ENCODE measurements around the gene RAP2A. TPM values are rescaled to one million over a fixed set of nuclear protein-coding genes. Genes with fewer than 3 reads are reported as not detected.

Gene RAP2A
- total and polyA plus RNA-seq, 2 donors (not counting 1 experiment from before 2014, with no cell fraction given), result 31.4 to 35.0 TPM

DNA sequence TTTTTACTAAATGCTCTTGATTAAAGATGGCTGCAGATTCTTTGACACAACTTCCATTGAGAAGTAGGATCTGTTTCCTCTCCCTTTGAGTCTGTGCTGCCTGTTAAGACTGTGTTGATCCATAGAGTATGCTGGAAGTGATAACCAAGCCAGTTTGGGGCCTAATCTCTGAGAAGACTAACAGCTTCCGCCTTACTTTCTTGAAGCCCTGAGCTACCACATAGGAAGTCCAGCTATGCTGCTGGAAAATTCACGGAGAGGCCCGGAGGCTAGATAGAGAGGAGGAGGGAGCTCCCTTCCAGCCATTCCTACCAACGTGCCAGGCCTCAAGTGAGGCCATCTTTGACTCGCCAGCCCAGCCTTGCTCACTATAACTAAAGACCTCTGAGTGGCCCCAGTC is 12.5 kb downstream of the RAP2A start:
- TF ChIP-seq CTCF (conservative IDR thresholded peaks at IDR 0.05 in 1 of 2, IDR thresholded peaks at IDR 0.05 in 1 of 2; ENCODE audit: low read depth in 1 of 2, low read length in 2 of 2) (no peak), EZH2 (IDR thresholded peaks at IDR 0.05; ENCODE audit: low read length, missing control alignments) (no peak)
- DNase-seq (ENCODE audit: low read depth in 2 of 2), result no peak
- H3K27ac ChIP-seq (ENCODE audit: insufficient read depth, low read length), result no peak overlapping the region
- no peaks in the 10 kb centered on the region for H3K27me3 ChIP-seq (ENCODE audit: control insufficient read depth, insufficient read depth, low read length)
- no peaks in the 10 kb centered on the region for H3K36me3 ChIP-seq (ENCODE audit: control insufficient read depth, insufficient read depth, low read length)
- no peaks in the 10 kb centered on the region for H3K9me3 ChIP-seq (ENCODE audit: control insufficient read depth, insufficient read depth, low read depth, low read length)
- no peaks in the 10 kb centered on the region for H4K20me1 ChIP-seq (ENCODE audit: control insufficient read depth, extremely low read depth, insufficient read depth, low read length)
- H3K79me2 ChIP-seq (ENCODE audit: control insufficient read depth, insufficient read depth, low read length), result peaks cover 7% of the 10 kb centered on the region
- H3K4me3 ChIP-seq (replicated peaks in 1 of 4; ENCODE audit: control extremely low read depth in 1 of 4, insufficient read depth in 1 of 4, low read depth in 3 of 4, low read length in 4 of 4), result no peak overlapping the region
- H3K9ac ChIP-seq (ENCODE audit: insufficient read depth, low read length), result no peak overlapping the region
- H2AFZ ChIP-seq (ENCODE audit: low read length), result no peak overlapping the region
- H3K4me1 ChIP-seq (ENCODE audit: control insufficient read depth, extremely low read depth, insufficient read depth, low read length), result no peaks in the 10 kb centered on the region
- H3K4me2 ChIP-seq (ENCODE audit: extremely low read depth, insufficient read depth, low read length), result no peak overlapping the region

- Histone ChIP-seq H3K4me1 (ENCODE audit: control insufficient read depth, extremely low read depth, insufficient read depth, low read length) (no peaks in the 10 kb centered on the region), H4K20me1 (ENCODE audit: control insufficient read depth, extremely low read depth, insufficient read depth, low read length) (no peaks in the 10 kb centered on the region), H3K27ac (ENCODE audit: insufficient read depth, low read length) (no peak overlapping the region), H2AFZ (ENCODE audit: low read length) (no peak overlapping the region), H3K27me3 (ENCODE audit: control insufficient read depth, insufficient read depth, low read length) (no peaks in the 10 kb centered on the region), H3K9me3 (ENCODE audit: control insufficient read depth, insufficient read depth, low read depth, low read length) (no peaks in the 10 kb centered on the region), H3K4me2 (ENCODE audit: extremely low read depth, insufficient read depth, low read length) (no peak overlapping the region), H3K4me3 (replicated peaks in 1 of 4; ENCODE audit: control extremely low read depth in 1 of 4, insufficient read depth in 1 of 4, low read depth in 3 of 4, low read length in 4 of 4) (no peak overlapping the region), H3K9ac (ENCODE audit: insufficient read depth, low read length) (no peak overlapping the region), H3K79me2 (ENCODE audit: control insufficient read depth, insufficient read depth, low read length) (peaks cover 12% of the 10 kb centered on the region), H3K36me3 (ENCODE audit: control insufficient read depth, insufficient read depth, low read length) (no peaks in the 10 kb centered on the region)
- DNase-seq (ENCODE audit: low read depth in 2 of 2), result no peak
- TF ChIP-seq EZH2 (IDR thresholded peaks at IDR 0.05; ENCODE audit: low read length, missing control alignments) (no peak), CTCF (conservative IDR thresholded peaks at IDR 0.05 in 1 of 2, IDR thresholded peaks at IDR 0.05 in 1 of 2; ENCODE audit: low read depth in 1 of 2, low read length in 2 of 2) (no peak)
Measured at GRCh38 chr13:97448503-97449251, 14.7 kb downstream of the RAP2A start.

- Histone ChIP-seq H3K4me3 (replicated peaks in 1 of 4; ENCODE audit: control extremely low read depth in 1 of 4, insufficient read depth in 1 of 4, low read depth in 3 of 4, low read length in 4 of 4) (no peak overlapping the region), H3K79me2 (ENCODE audit: control insufficient read depth, insufficient read depth, low read length) (peaks cover 13% of the 10 kb centered on the region), H3K27ac (ENCODE audit: insufficient read depth, low read length) (no peak overlapping the region)
Measured at GRCh38 chr13:97454699-97455098, 20.7 kb downstream of the RAP2A start.

More at GRCh38 chr13:97454699-97455098, 20.7 kb downstream of the RAP2A start:
- no peaks in the 10 kb centered on the region for H4K20me1 ChIP-seq (ENCODE audit: control insufficient read depth, extremely low read depth, insufficient read depth, low read length)
- no peaks in the 10 kb centered on the region for H3K4me1 ChIP-seq (ENCODE audit: control insufficient read depth, extremely low read depth, insufficient read depth, low read length)
- H2AFZ ChIP-seq (ENCODE audit: low read length), result no peak overlapping the region
- no peaks in the 10 kb centered on the region for H3K36me3 ChIP-seq (ENCODE audit: control insufficient read depth, insufficient read depth, low read length)
- no peak for DNase-seq (ENCODE audit: low read depth in 2 of 2)
- no peak overlapping the region for H3K4me2 ChIP-seq (ENCODE audit: extremely low read depth, insufficient read depth, low read length)
- H3K9me3 ChIP-seq (ENCODE audit: control insufficient read depth, insufficient read depth, low read depth, low read length), result no peaks in the 10 kb centered on the region
- TF ChIP-seq CTCF (conservative IDR thresholded peaks at IDR 0.05 in 1 of 2, IDR thresholded peaks at IDR 0.05 in 1 of 2; ENCODE audit: low read depth in 1 of 2, low read length in 2 of 2) (no peak), EZH2 (IDR thresholded peaks at IDR 0.05; ENCODE audit: low read length, missing control alignments) (no peak)
- no peaks in the 10 kb centered on the region for H3K27me3 ChIP-seq (ENCODE audit: control insufficient read depth, insufficient read depth, low read length)
- no peak overlapping the region for H3K9ac ChIP-seq (ENCODE audit: insufficient read depth, low read length)
